NCI-H2029 treated with DMSO at 0.1 percent for 48 hours (cell line): ENCODE results near the gene HGD.

Experiments
- DNase-seq: peaks from one replicate; lab custom pipeline; 2025; lab: John Stamatoyannopoulos, UW

HGD gene

GRCh38 chr3:120587332-120587975 lies 94.6 kb downstream of the HGD start:
- no peak for DNase-seq
